GM21390 (cell line): ENCODE data around the gene ADGRV1.

Source experiments
- ATAC-seq: cut with Tn5 transposase; IDR thresholded peaks from one replicate; pipeline ENCODE4 v1.9.1; 2021; ENCODE audit not compliant: unreplicated experiment

ADGRV1 gene

GRCh38 chr5:91123291-91123690 is 564.7 kb downstream of the ADGRV1 start:
- ATAC-seq = no peak

DNA sequence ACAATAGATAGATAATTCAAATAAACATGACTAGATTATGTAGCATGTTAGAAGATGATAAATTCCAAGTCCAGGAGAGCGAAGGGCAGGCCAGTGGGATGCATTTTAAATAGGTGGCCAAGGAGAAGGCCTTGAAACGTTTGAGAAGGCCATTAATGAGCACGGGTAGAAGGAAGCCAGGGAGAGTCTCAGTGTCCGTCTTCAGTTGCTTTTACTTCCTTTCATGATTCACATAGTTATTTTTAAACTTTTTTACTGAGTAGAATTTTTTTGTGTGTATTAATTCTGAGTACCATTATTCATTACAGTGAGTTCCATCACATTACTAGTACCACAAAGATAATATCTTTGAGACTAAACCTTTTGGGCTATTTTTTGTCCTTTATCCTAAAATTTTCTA is 565.3 kb downstream of the ADGRV1 start:
- ATAC-seq = no peak

DNA sequence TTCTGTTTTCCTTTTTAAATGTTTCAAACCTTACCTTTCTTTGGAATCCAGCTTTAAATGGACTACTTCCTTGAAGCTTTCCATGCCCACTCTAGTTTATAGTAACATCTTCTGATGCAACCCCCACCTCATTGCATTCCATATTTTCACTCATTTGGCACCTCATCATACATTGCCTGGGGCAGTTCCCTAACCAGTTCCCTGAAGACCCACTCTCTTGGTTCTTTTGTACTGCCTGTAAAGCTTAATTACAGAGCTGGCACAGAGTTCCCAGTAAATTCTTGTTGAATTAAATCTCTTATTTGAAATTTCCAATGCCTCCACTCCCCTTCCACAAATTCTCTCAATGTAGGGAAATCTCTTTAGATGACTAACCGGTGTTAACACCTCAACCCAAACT is 567.3 kb downstream of the ADGRV1 start:
- no peak for ATAC-seq

- no peak for ATAC-seq
These were observed 567.9 kb downstream of the ADGRV1 start for GRCh38 chr5:91126448-91126847.

DNA sequence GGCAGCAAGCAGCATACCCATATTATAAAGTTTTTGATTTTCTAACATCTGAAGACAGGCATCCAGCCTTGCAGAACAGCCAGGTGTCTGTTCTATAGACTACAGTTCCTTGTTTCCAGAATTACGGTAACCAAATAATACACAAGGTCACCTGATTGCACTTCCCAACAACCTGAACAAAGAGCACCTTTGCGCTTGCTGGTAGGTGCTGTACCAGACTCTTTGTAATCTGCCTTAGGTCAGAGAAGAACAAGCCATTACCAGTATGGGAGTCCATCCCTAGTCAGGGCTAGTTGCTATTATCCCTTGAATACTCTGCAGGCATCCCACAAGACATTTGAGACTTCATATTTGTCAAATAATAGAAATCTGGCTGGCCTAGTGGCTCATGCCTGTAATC is 568.3 kb downstream of the ADGRV1 start:
- no peak for ATAC-seq

GRCh38 chr5:91127456-91128081 is 569.0 kb downstream of the ADGRV1 start:
- ATAC-seq = no peak

DNA sequence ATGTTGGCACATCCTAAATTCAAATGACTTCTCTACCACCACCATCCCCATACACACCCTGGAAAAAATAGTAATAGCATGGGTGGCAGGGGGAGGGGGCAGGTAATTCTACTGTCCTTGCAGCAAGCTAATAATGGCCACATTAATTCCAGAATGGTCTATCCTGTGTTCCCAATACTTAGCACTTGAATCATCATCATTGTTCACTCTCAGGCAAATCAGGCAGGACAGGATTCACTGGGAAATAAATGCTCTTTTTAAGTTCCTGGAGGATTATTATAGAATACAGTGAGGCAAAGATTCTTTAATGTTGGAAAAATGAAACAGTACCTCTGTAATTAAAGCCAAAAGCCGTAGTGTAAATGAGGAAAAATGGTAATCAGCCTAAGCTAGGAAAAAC is 570.0 kb downstream of the ADGRV1 start:
- no peak for ATAC-seq

DNA sequence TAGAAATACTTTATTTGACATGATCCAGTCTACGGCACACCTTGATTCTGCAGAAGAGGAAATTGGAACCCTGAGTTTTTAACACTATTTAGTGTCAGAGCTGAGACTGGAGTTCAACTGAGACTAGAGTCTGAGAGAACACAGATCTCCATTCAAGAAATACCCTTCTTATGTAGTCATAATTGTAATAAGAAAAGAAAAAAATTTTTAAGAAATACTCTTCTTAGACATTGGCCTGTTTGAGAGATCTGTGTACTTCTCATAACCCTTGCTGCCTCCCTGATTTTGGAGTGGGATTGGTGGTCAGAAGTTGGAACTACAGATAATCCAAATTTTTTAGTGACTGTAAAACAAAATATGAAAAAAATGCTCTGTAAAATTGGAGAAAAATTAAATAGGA is 571.2 kb downstream of the ADGRV1 start:
- no peak for ATAC-seq

DNA sequence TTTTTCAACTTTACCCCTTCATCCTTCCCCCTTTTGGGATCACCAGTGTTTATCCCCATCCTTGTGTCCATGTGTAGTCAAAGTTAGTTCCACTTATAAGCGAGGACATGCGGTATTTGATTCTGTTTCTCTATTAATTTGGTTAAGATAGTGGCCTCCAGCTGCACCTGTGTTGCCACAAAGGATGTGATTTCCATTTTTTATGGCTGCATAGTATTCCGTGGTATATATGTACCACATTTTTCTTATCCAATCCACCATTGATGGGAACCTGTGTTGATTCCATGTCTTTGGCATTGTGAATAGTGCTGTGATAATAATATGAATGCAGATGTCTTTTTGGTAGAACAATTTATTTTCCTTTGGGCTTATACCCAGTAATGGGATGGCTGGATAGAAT is 572.2 kb downstream of the ADGRV1 start:
- ATAC-seq = no peak

DNA sequence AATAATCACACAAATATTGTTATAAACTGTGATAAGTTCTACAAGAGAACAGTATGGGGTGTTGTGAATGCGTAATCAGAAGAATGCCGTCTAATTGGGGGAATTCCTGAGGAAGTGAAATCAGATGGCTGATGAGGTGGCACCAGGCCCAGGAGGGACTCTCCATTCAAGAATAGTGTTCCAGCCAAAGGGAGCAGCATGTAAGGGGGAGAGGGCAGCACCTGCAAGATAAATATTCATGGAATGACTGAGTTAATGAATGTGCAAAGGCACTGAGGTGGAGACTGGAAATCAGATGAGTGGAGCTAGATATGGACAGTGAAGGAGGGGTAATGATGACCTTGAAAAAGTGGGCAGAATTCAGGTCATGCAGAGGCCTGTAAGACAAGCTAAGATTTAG is 574.0 kb downstream of the ADGRV1 start:
- no peak for ATAC-seq

DNA sequence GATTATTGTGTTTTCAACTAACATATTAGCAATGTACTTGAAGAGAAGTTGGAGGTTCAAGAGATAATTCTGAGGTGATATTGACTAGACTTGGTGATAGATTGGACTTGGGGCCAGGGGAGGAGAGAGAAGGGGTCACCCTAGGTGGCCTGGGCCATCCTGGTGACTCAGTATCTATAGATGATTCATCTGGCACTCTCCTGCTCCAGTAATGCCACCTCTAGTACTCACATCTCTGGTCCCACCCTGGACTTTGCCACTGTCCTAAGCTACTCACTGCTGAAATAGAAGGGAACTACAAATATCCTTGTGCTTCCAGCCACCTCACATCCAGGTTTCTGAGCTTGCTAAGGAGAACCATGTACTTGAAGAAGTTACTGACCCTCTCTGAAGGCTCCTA is 574.6 kb downstream of the ADGRV1 start:
- no peak for ATAC-seq

- ATAC-seq = no peak
These were observed 577.1 kb downstream of the ADGRV1 start for GRCh38 chr5:91135475-91136248.

DNA sequence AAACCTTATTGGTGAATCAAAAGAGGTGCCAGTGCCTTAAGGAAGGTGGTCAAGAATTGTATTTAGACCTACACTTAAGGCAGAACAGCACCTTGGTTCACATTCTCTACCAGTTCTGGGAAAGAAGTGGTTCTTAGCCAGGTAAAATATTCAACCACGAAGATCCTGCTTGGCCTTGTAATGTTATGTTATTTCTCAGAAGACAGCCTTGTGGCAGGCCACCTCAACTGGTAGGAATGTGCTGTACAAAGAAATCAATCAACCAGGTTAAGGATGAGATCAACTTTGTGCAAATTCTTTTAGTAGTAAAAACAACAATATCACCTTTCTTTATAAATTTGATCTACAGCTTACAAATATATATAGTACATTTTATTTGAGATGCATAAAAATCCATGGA is 577.7 kb downstream of the ADGRV1 start:
- no peak for ATAC-seq

DNA sequence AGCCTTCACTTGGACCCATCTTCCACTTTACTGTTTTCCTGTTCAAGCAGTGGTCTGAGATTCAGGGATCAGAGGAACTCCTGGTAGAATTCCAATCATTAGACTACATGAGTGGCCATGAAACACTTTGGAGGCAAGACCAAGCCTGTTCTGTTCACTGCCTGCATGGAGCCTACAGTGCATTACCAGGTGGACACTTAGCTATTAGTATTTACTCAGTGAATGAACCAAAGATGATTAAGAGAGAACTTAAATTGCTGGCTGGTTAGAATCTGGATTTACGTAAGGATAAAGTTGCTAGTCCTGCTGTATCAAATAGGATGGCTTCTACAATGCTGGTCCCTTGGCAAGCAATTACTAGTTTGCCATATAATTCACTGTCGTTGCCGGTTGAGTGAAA is 579.0 kb downstream of the ADGRV1 start:
- no peak for ATAC-seq

GRCh38 chr5:91139572-91140200 is 581.1 kb downstream of the ADGRV1 start:
- ATAC-seq = no peak

GRCh38 chr5:91140657-91141056 is 582.1 kb downstream of the ADGRV1 start:
- no peak for ATAC-seq

GRCh38 chr5:91141642-91142041 is 583.0 kb downstream of the ADGRV1 start:
- no peak for ATAC-seq

DNA sequence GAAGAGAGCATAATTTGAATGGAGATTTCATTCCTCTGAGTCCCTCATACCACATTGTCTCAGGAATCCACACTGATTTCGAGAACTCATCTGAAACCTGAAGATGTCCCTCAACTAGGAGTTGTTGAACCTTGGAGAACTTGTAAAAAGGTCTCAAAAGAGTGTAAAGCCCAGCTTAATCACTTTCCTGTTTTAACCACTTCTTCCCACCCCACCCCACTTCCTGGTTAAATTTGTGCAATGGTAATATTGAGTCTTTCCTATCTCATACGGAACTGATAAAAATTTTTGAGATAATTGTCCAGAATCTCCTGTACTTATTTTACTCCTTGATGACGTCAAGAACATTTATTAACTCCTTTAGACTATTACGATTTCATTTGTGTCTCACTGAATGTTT is 583.8 kb downstream of the ADGRV1 start:
- ATAC-seq = no peak

GRCh38 chr5:91142819-91143218 is 584.2 kb downstream of the ADGRV1 start:
- ATAC-seq = no peak

GRCh38 chr5:91143840-91144239 is 585.2 kb downstream of the ADGRV1 start:
- no peak for ATAC-seq

DNA sequence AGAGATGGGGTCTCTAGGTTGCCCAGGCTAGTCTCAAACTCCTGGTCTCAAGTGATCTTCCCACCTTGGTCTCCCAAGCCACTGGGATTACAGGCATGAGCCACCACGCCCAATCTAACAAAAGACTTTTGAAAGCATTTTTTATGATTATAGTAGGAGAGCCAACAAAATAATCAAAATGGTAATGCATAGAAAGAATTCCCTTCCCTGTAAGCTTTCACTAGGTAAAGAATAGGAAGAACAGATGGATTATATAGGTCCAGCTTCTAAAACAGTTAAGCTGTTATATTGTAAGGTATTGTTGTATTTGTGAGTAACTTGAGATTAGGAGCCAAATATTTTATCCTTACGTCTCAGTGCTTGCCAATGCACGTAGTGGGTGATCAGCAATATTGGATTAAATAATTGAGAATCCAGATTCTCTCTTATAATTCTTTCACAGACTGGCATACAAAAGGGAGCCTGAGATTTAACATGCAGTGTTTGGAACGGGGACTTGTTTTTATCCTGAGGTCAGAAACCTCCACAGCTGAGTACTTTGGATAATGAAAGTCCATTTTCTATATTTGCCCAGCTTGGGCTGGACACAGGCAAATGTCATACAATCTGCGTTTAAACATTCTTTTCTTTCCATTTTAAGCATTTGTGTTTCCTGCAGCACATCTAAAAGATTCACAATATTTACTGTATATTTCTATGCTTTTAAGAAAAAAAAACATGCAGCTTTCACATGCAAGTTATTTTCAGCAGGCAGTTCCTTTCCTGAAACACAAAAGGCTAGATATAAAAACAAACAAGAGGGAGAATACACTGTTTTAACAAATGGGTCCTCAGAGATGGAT is 586.1 kb downstream of the ADGRV1 start:
- no peak for ATAC-seq

DNA sequence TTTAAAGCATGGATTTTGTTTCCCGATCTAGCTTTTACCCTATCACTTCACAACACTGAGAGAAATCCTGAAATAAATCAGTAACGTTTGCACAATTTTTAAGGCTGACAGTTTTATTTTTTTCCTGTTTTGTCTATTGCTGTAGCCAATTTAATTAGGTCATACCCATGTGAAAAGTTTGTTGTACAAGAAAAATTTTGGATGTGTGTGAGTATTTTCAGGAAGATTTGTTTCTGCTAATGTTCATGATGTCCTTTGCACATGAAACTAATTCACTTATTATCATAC is 586.7 kb downstream of the ADGRV1 start:
- ATAC-seq = no peak
